ENCODE measurements around the gene SCAI.
A peak's percentile ranks its signal among the peaks of the same experiment; 100 is the strongest.
"Not testable (repeated sequence)": the region's sequence is repeated elsewhere in the genome, so short reads cannot be mapped to it uniquely, and the experiment has no call there.

SCAI gene

GRCh38 chr9:124940894-124941678 is 202.2 kb downstream of the SCAI start, which contains the start of gene GOLGA1:
TSS of gene GOLGA1 (minus strand) at chr9:124941083. CDS start at chr9:124938711, 2,372 bp downstream.
- DNase-seq, result peak; percentile 93

DNA sequence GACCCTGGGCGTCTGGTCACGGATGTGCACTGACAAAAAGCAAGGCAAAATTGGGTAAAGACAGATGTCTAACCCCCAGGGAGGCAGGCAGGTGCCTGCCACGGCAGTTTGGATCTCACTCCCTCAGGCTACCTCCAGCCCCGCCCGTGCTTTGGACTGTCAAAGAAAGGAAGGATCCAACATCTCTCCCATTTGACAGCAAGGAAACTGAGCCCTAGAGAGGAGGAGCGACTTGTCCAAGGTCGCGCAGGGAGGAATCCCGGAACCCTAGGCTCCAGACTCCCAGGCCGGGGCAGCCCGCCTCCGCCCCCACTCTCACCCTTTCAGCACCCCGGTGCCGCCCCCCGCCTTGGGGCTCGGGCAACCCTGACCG is 202.8 kb downstream of the SCAI start:
- no peak for DNase-seq

DNA sequence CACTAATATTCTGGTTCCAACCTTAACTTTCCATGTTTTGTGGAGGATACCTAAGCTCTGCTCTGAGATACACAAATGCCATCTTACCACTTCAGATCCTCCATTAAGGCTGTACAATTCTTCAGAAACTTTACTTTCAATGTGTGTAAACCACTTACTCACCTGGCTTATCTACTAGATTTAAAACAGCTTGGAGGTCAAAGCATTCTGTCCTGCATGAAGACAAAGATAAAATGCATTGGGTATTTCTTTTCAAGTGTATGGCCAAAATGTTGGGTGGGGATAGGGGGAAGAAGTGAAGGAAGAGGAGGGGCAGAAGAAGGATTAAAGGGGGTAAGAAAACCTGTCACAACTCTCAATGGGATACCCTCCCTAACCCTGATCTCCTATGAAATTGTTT is 203.4 kb downstream of the SCAI start:
- DNase-seq, result no peak

DNA sequence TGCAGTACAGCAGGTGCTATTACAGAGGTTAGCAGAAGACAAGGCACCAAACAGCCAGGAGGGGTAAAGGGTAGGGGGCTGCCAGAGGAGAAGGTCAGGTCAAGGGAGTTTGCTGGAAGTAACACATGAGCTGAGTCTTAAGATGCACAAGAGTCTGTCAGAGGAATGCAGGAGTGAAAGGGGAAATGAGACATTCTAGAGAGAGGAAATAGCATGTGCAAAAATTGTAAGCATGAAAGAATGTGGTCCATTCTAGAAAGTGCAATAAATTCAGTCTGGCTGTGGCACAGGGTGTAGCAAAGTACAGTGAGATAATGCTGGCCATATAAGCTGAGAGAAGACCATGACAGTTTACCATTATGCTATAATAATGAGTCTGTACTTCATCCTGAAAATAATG is 209.0 kb downstream of the SCAI start:
- no peak for DNase-seq

GRCh38 chr9:124932333-124932732 is 211.0 kb downstream of the SCAI start:
- no peak for DNase-seq

DNA sequence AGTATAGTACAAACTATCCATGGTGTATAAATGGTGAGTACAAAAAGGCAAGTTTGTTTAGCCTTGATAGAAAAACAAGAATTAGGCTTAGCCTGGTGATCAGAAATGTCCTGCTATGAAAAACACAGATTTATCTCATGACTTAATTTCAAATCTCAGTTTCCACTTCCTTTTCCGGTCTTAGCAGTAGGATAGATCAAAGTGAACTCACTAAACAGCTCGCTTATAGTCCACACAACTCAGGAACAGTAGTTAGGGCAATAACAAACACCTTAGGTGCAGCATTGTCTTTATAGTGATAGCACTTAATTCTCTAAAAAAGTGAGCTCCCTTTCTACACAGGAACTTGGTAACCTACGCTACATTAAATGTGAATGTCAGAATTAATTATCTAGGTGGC is 213.9 kb downstream of the SCAI start:
- DNase-seq, result no peak

DNA sequence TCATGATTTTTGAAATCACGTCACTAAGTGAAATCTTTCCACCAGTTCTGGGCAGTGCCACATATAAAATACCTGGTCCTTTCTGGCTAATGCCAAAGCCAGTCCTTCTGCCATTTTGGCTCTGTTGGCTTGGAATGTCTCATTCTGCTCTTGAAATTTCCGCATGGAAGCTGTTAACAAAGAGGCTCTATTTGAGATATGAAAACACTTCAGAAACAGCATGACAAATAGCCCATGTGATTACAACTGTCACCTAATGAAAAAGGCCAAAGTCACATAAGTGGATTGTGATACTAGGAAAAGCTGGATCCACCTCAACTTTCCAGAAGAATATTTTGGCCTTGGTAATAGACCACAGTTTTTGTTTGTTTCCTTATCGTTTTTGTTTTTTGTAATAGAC is 215.2 kb downstream of the SCAI start:
- no peak for DNase-seq

DNA sequence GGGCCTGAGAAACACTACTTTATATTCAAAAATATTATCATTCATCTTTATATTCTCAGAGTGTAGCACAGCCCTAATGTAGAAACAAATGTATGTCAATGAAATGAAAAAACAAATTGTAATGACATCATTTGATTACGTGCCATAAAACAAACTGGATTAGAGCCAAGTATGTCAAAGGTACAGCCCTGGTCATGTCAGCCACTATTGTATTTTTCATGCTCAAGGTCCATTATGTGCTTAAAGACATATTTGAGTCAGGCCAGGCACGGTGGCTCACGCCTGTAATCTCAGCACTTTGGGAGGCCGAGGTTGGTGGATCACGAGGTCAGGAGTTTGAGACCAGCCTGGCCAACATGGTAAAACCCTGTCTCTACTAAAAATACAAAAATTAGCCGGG is 222.9 kb downstream of the SCAI start:
- DNase-seq, result not testable (repeated sequence)

- no peak for DNase-seq
Observed at GRCh38 chr9:124914753-124915405, 228.4 kb downstream of the SCAI start.

- DNase-seq, result no peak
Observed at GRCh38 chr9:124913378-124913777, 229.9 kb downstream of the SCAI start.

GRCh38 chr9:124911766-124912165 is 231.6 kb downstream of the SCAI start:
- DNase-seq, result no peak

DNA sequence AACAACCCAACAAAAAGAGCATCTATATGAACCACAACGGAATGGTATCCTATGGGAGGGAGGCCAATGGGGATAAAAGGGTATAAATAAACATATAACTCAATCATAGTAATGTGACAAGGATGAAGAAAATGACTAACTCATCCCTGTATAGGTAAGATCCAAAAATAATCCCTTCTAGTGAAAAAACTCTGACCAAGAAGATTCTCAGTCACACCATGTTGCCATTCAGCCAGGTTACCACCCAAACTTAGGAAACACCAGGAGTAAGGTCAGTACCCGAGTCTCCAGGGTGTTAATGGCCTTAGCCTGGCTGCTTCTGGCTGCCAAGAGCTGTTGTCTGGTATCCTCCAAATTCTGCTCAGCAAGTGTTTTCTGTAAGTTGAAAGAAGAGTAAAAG is 235.2 kb downstream of the SCAI start:
- no peak for DNase-seq

DNA sequence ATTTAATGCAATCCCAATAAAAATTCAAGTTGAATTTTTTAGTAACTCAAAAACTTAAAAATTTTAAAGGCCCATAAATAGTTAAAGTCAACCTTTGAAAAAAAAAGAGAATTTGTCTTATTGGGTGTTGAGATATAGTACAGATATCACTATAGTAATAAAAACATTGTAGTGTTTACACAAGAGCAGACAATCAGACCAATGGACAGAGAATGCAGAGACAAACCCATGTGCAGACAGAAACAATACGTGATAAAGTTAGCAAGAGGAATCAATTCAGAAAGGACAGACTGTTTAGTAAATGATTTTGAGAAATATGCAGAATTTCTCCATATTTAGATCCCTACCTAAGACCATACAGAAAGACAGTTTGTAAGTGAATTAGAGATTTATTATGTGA is 236.4 kb downstream of the SCAI start:
- no peak for DNase-seq

DNA sequence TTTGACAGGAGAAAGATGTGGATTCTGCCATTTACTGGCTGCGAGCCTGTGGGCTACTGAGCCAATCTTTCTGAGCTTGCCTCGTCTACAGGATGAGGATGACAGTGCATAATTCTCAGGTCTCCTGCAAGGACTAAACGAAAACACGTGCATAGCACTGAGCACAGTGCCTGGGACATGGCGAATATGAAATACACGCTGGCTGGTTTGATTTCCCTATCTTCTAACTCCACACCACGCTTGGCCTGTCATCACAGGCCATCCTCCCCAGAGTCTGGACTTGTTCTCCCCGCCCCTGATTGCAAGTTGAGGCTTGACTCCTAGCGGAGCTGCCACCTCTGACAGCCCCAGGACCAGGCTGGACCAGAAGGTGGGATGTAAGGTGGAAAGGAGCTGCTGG is 243.5 kb downstream of the SCAI start:
- DNase-seq, result no peak

DNA sequence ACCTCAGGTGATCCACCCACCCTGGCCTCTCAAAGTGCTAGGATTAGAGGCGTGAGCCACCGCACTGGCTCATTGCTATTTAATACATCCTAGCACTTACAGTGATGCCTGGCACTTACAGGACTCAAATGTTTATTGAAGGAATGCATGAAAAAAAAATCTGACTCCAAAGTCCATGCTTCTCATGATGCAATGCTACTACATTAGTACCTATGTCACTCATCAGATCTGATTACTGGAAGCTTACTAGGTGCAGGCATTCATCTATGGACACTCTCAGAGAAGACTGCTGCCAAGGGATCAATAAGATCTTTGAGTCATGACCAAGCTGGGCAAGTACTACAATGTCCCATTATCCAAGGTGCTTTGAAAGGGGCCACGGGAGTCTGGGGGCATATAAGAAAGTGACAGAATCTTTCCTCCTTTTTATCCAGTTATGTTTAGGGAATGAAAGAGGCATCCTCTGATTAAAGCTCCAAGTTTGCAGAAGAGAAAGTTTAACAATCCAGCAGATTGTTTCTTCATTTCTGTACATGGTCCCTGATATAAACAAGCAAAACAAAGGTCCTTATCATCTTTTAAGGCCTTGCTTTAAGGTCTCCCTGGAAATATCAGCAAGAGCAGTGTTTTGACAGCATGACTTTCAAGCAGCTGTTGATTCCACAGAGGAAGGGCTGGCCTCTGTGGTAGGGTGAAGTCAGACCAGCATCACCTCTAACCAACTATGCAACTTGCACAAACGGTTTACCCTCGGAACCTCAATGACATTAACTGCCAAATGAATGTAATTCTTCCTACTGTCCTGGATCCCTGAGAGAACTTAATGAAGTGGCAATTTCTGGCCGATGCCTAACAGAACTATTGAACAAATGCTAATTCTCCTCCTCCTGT is 245.5 kb downstream of the SCAI start:
- no peak for DNase-seq

DNA sequence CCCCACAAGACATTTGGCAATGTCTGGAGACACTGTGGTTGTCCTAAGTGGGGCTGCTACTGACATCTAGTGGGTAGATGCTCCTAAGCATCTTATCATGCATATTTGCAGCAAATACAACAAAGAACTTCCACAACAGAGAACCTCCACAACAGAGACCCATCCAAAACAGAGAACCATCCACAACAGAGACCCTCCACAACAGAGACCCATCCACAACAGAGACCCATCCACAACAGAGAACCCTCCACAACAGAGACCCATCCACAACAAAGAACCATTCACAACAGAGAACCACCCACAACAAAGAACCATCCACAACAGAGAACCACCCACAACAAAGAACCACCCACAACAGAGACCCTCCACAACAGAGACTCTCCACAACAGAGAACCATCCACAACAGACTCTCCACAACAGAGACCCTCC is 248.6 kb downstream of the SCAI start:
- no peak for DNase-seq

GRCh38 chr9:124894035-124894740 is 249.1 kb downstream of the SCAI start:
- no peak for DNase-seq
